Heart left ventricle (tissue), 16 donors: ENCODE data around the gene PTPRN2. TPM values are rescaled to one million over a fixed set of nuclear protein-coding genes. Genes with fewer than 3 reads are reported as not detected.

Experiments used
- ATAC-seq, 4 donors: fragments of 200-7000 bp; cut with Tn5 transposase; one replicate each; pipeline ENCODE4 v1.9.1; 2020 to 2022; ENCODE audit warnings: moderate library complexity in 4 of 4, mild to moderate bottlenecking in 3 of 4, moderate number of reproducible peaks in 1 of 4
- DNase-seq, 5 donors: peaks; one replicate each; pipeline ENCODE4 v3.0.0-alpha.2; 2020
- H3K27ac ChIP-seq, 12 donors: fragments of 200-600 bp; sonication (generic) in 4 of 12; one replicate each; pipeline versions ENCODE4 v1.5.0 to v1.8.0; 2016 to 2022; ENCODE audit warnings: mild to moderate bottlenecking in 2 of 12
- H3K27me3 ChIP-seq, 9 donors: fragments of 200-600 bp; sonication (generic) in 2 of 9; one replicate each; pipeline versions ENCODE4 v1.5.1 to v1.8.0; 2016 to 2022; ENCODE audit warnings: mild to moderate bottlenecking in 3 of 9
- H3K36me3 ChIP-seq, 9 donors: fragments of 200-600 bp; sonication (generic) in 2 of 9; one replicate each; pipeline versions ENCODE4 v1.5.0 to v1.8.0; 2018 to 2022; ENCODE audit warnings: mild to moderate bottlenecking in 2 of 9
- H3K4me1 ChIP-seq, 12 donors: fragments of 200-600 bp; sonication (generic) in 4 of 12; one replicate each; pipeline versions ENCODE4 v1.5.0 to v1.8.0; 2016 to 2022; ENCODE audit warnings: mild to moderate bottlenecking in 3 of 12
- H3K4me3 ChIP-seq, 12 donors: fragments of 200-600 bp; sonication (generic) in 4 of 12; one replicate each; pipeline versions ENCODE4 v1.5.0 to v1.8.0; 2017 to 2022; ENCODE audit warnings: mild to moderate bottlenecking in 9 of 12, moderate library complexity in 4 of 12
- H3K9me3 ChIP-seq, 12 donors: fragments of 200-600 bp; sonication (generic) in 4 of 12; one replicate each; pipeline versions ENCODE4 v1.5.0 to v1.8.0; 2016 to 2022; ENCODE audit warnings: mild to moderate bottlenecking in 1 of 12
- CTCF ChIP-seq, 12 donors: fragments of 200-600 bp; sonication (generic) in 4 of 12; IDR thresholded peaks; one replicate each; pipeline versions ENCODE4 v1.5.0 to v1.8.0; 2018 to 2022; ENCODE audit warnings: antibody characterized with exemption in 12 of 12, mild to moderate bottlenecking in 5 of 12
- POLR2A ChIP-seq, 2 donors: fragments of 450-650 bp; IDR thresholded peaks; one replicate each; pipeline ENCODE4 v1.6.1; 2017; ENCODE audit warnings: antibody characterized with exemption in 2 of 2, mild to moderate bottlenecking in 2 of 2, moderate library complexity in 2 of 2
- WGBS, 4 donors: extraction: QIAGEN DNeasy Blood & Tissue Kit in 2 of 4; methylation state at CpG; one replicate each; pipeline versions ENCODE4 v1.1.5 to v1.1.7; 2013 to 2018; 5-methylcytosine and 5-hydroxymethylcytosine counted together
- intact Hi-C, 10 donors: fragments of 100-400 bp; cut with DNase I; formaldehyde crosslinking; loops; one replicate each; pipeline versions ENCODE4 v1.11.1 to v1.14.2; 2022
- polyA plus RNA-seq, 2 donors: library from polyadenylated mRNA; stranded (reverse); fragments of 200-250 nt; gene quantifications; one replicate each; pipeline ENCODE4 v1.2.3, GENCODE V29; 2013
- total RNA-seq, 9 donors: library from RNA; depleted of rRNA in 2 of 9; stranded (reverse); fragments of >200 nt in 2 of 9; fragmentation: NEBNext Ultra II Directional in 3 of 9; extraction: Animal tissue kit (Norgen Biotek cat#: 25700) in 3 of 9; gene quantifications; one replicate each; pipeline versions ENCODE4 v1.1.0 to v1.2.4, GENCODE V29; 2016 to 2023
- donor health status: ischemic (EF 13 %, LVEDD 7.1; RV severe dilation, severe dysfunction).
- donor health status: healthy with polysubstance abuse.
- donor health status: DM: no; HTN: yes; CAD: no.
- donor health status: DM: no; HTN: no; CAD: no.
- donor health status: ischemic (EF 25% LVEDD 6.9; RV normal size, moderate dysfunction).
- donor health status: ischemic (EF 25% LVEDD 5.7; RV mildly dilated, moderate dysfunction).
- donor health status: healthy.
- donor health status: DM: yes; HTN: yes; CAD: no.
- donor health status: ischemic (EF 35%, LVEDD 5.7; RV mildly dilated, moderate dysfunction).
- donor health status: nonischemic (EF 11% LVEDD 7.7; RV severe dilation, severe dysfunction).
- donor health status: DM: yes; HTN: yes; CAD: no.
- donor health status: PGD.
- donor health status: ischemic (EF 29% LVEDD 5.4; RV normal size, mild dysfunction).
- donor health status: nonischemic (EF 23%, LVEDD 6.1; RV moderate dilation, normal function).

Gene PTPRN2
- total and polyA plus RNA-seq, 11 donors, result 0.61 to 2.3 (median 1.3) TPM

DNA sequence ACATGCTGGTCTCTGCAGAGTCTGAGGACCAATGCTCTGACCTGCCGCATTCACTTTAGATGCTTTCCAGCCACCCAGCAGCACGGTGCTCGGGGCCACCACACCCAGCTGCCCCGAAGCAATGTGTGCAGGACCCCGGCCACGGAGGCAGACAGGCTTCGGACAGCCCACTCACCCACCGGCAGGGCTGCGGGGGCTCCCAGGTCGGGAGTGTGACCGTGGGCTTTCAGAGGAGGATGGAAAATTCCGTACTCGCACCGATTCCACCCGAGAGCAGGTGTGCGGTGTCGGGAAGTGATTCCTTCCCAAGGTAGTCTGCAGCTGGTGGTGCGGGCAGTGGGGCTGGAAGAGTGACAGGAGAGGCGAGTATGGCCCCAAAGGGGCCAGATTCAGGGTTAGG lies 1059.9 kb downstream of the PTPRN2 start:
- no peaks in the 10 kb centered on the region for H3K36me3 ChIP-seq
- no peak overlapping the region for H3K27ac ChIP-seq
- no peak for ATAC-seq
- no peaks in the 10 kb centered on the region for H3K4me1 ChIP-seq
- intact Hi-C loops, result no loop called here
- 89 to 92% (median 90%) methylated on average over 15 to 19 of the region's 19 CpGs for WGBS, 4 donors
- H3K9me3 ChIP-seq, result peaks cover 0 to 28% (median 13%) of the 10 kb centered on the region in 12 donors
- TF ChIP-seq POLR2A (IDR thresholded peaks at IDR 0.05) (no peak), CTCF (IDR thresholded peaks at IDR 0.05) (no peak)
- H3K4me3 ChIP-seq, result no peak overlapping the region
- H3K27me3 ChIP-seq, result peaks cover 0 to 18% (median 0%) of the 10 kb centered on the region in 9 donors
- no peak for DNase-seq

GRCh38 chr7:157526913-157527634 lies 1060.5 kb downstream of the PTPRN2 start:
- TF ChIP-seq POLR2A (IDR thresholded peaks at IDR 0.05), result no peak
- TF ChIP-seq CTCF (IDR thresholded peaks at IDR 0.05), result no peak
- no peak for ATAC-seq
- Histone ChIP-seq H3K36me3 (no peaks in the 10 kb centered on the region), H3K27me3 (peaks cover 0 to 18% (median 0%) of the 10 kb centered on the region in 9 donors), H3K27ac (no peak overlapping the region), H3K9me3 (peaks cover 0 to 22% (median 7%) of the 10 kb centered on the region in 12 donors), H3K4me1 (no peaks in the 10 kb centered on the region), H3K4me3 (no peak overlapping the region)
- 73 to 79% (median 76%) methylated on average over 18 to 23 of the region's 23 CpGs for WGBS, 4 donors
- intact Hi-C loops, result no loop called here
- no peak for DNase-seq

DNA sequence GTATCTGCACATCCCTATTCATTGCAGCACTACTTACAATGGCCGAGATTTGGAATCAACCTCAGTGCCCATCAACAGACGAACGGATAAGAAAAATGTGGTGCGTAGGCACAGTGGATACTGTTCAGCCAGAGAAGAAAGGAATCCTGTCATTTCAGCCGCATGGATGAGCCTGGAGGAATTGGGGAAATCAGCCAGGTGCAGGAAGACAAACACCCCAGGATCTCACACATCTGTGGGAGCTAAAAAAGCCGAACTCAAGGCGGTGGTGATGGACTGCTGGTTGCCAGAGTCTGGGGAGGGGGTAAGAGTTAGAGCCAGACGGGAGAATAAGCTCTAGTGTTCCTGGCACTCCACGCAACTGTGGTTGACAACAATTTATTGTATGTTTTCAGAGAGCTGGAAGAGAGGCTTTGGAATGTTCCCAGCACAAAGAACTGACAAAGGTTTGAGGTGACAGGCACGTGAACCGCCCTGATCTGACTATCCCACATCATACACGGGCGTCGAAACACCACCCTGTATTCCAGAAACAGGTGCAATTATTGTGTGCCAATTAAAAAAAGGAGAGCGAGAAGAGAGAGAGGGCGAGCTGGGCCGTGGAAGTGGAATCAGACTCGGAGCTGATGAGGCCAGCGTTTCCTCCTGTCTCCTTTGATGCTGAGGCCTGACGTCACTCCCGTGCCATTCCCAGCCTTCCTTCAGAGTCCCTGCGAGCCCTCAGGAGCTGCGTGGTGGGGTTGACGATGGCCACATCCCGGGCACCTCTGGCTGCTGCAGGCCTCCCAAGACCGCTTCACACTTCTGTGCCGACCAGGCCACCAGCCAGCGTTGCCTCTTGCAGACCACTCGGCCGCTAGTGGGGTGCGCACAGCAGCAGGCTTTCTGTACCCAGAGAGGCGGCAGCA lies 1061.4 kb downstream of the PTPRN2 start:
- DNase-seq (no peak), ATAC-seq (no peak)
- Histone ChIP-seq H3K4me3 (no peak overlapping the region), H3K4me1 (no peaks in the 10 kb centered on the region), H3K36me3 (no peaks in the 10 kb centered on the region), H3K27me3 (peaks cover 0 to 22% (median 0%) of the 10 kb centered on the region in 9 donors), H3K27ac (no peak overlapping the region), H3K9me3 (peaks cover 0 to 14% (median 2%) of the 10 kb centered on the region in 12 donors)
- 63 to 71% (median 67%) methylated on average over 26 to 32 of the region's 32 CpGs for WGBS, 4 donors
- intact Hi-C loops, result no loop called here
- TF ChIP-seq CTCF (IDR thresholded peaks at IDR 0.05), result no peak
- no peak for TF ChIP-seq POLR2A (IDR thresholded peaks at IDR 0.05)

- Histone ChIP-seq H3K27ac (no peak overlapping the region), H3K4me3 (no peak overlapping the region), H3K27me3 (peaks cover 0 to 27% (median 0%) of the 10 kb centered on the region in 9 donors), H3K4me1 (no peaks in the 10 kb centered on the region), H3K9me3 (peaks cover 0 to 7% (median 0%) of the 10 kb centered on the region in 12 donors), H3K36me3 (no peaks in the 10 kb centered on the region)
- WGBS, 4 donors, result 83 to 86% (median 85%) methylated on average over 23 of the region's 23 CpGs
- intact Hi-C loops, result no loop called here
- no peak for TF ChIP-seq POLR2A (IDR thresholded peaks at IDR 0.05)
- no peak for TF ChIP-seq CTCF (IDR thresholded peaks at IDR 0.05)
- ATAC-seq (no peak), DNase-seq (no peak)
These were observed 1062.1 kb downstream of the PTPRN2 start for GRCh38 chr7:157525491-157525915.
